NCI-H774 (cell line): Measurements from ENCODE around the gene TMEM203.

ENCODE experiments used
- DNase-seq: peaks from one replicate; lab custom pipeline; 2025; lab: John Stamatoyannopoulos, UW

TMEM203 gene

DNA sequence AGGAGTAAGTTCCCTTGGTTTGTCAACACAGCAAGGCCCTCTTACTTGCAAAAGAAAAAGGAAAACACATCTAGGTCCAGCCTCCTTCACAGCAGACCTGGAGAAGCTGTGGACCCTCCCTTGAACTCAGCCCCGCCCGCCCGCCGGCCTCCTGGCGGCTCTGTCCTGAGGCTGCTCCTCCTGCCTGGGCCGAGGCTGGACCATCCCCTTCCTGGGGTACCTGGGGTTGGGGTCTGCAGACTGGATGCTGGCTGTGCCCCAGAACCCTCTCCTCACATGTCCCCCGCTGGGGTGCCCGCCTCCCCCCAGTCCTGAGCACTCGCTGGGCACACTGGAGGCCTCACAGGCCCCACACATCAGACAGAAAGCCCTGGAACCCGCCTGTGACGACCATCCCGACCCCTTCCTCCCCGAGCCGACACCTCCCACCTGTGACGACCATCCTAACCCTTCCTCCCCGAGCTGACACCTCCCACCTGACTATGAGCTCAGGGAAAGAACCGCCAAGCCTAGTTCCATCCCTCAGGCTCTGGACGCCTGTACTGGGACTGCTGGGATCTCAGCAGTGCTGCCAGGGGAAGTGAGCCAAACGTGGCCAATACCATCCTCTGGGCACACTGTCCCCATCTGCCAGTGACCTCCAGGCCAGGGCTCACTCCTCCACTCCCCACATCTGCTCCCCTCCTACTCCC is 26.4 kb downstream of the TMEM203 start:
- DNase-seq, result no peak

DNA sequence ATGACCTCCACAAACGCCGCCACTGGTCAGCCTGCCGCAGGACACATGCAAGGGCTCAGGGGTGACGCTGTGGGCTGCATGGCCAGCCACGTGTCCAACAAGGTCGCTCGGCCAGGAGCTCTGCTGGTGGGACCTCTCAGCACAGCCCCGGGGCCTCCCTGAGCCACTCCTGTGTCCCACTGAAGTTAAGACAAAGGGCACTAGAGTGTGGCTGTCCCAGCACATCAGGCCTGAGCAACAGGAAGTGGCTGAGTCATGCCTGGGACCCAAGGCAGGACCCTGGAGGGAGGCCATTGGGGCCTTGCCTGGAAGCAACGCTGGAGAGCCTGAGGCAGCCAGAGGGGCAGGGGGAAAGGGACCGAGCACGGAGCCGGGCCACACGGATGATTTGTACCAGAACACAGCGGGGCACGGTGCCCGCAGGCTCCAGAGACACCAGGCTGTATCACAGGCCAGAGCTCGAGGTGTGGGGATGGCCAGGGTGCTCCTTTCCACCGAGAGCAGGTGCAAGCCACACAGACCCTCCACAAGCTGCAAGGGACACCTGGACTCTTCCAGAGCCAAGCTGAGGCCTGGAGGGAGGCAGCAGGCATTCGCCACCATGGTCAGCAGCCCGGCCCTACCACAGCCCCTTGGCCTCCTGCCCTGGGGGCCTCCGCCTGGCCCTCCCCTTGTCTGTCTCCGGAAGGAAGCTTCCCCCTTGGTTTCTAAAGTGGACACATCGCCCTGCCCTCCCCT is 27.1 kb downstream of the TMEM203 start:
- DNase-seq, result no peak

DNA sequence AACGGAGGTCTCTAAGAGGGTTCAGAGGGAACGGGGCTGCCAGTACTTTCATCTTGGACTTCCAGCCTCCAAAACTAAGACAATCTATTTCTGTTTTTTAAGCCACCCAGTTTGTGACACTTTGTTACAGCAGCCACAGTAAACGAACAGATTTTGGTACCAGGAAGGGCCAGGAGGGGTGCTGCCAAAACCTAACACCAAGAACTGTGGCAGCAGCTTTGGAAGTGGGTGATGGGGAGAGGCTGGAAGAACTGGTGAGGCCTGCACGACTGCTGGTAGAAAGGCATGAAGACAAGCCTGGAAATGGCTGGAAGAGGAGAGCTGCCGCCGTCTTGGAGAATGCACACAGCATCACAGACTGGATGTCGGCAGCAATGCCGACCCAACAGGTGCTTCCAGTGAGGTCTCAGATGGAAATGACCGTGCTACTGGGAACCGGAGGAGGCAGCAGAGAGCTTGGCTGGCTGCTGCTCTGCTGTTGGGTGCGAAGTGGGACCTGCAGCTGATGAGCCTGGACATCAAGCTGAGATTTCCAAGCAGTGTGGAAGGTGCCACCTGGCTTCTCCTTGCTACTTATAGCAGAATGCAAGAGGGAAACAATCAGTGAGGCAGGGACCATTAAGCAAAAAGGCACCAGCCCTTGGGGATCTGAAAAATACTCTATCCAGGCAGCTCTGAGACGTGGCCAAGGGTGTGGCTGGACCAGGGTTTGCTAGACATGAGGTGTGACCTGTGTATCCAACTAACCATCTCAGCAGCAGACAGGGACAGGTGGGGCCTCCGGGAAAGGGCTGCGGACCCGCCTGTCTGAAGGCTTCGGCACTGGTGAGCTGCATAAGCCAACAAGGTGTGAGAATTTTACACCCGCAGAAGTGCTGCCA is 28.9 kb downstream of the TMEM203 start:
- DNase-seq, result no peak

DNA sequence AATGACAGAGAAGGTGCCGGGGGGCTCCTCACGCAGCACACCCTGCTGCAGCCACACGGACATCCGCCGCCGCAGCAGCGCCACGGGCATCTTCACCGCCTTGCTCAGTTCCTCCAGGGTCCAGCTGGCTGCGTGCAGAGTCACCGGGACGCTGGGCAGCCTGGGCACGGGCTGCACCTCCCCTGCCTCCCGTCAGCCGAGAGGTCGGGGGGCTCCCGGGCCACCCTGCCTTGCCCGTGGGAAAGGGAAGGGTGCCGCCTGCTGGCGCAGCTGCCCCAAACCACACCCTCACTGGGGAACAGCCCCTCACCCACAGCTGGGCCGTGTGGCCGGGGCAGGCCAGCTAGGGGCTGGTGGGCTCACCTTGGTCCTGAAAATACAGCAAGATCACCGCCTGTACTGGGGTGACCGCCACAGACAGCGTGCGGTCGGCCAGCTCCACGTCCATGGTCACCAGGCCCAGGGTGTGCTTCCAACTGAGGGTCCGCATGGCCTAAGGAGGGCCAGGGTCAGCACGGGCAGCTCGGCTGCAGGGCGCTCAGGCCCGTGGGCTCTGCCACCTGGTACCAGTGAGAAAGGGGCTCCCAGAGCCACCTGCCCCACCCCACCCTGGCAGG is 30.0 kb downstream of the TMEM203 start:
- DNase-seq, result no peak

DNA sequence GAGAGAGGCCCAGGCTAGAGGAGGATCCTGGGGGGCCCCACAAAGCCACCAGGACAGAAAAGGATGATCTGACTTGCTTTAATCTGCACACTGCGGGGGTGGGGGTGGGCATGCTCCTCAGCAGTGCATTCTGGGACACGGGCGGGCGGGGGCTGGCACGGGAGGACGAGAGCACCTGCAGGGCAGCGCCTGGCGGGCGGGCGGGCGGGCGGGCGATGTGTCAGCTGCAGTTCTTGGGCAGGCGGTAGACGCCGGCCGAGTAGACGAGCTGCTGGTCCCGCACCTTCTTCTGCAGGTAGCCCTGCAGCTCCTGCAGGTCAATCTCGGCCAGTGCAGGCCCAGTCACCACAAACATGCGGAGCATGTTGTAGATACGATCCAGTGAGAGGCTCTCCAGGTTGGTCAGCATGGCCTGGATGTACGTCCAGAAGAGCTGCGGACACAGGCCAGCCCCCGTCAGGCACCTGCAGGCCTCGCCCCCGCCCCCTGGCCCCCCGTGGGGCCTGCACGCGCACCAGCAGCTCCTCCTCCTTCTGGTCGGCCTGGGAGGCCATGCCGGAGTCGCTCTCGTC is 30.6 kb downstream of the TMEM203 start:
- no peak for DNase-seq

DNA sequence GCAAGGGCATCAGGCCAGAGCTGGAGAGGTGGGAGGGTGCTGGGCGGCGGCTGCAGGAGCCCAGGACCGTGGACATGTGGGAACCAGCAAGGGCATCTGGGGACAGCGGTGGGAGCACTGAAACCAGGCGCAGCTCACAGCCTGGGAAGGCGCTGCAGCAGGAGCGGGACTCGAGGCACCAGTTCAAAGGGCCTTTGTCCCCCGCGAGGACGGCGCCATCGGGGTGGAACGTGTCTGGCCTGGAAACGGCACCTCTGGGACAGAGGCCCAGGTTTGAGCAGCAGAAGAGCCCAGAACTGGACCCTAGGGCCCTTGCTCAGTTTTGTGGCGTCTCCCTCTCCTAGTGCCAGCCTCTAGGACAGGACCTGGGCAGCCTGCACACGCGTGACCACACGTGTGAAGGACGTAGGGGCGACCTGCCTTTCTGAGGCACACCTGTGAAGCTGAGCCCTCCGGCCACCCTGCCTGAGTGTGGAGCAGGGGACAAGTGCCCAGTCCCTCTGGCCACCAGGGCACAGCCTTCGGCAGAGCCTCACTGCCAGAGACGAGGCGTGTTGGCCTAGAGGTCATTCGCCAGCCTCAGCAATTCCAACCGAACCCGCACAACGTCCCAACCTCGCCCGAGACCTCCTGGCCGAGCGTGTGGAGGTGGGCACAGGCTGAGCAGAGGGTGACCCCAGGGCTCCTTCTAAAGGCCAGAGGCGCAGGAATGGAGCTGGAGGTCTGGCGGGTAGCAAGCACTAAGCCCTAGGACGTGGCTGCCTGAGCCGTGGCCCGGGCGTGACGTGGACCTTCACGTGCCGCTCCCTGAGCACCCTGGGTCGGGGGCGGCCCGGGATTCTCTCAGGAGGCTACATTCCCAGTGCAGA is 31.4 kb downstream of the TMEM203 start:
- DNase-seq, result no peak

DNA sequence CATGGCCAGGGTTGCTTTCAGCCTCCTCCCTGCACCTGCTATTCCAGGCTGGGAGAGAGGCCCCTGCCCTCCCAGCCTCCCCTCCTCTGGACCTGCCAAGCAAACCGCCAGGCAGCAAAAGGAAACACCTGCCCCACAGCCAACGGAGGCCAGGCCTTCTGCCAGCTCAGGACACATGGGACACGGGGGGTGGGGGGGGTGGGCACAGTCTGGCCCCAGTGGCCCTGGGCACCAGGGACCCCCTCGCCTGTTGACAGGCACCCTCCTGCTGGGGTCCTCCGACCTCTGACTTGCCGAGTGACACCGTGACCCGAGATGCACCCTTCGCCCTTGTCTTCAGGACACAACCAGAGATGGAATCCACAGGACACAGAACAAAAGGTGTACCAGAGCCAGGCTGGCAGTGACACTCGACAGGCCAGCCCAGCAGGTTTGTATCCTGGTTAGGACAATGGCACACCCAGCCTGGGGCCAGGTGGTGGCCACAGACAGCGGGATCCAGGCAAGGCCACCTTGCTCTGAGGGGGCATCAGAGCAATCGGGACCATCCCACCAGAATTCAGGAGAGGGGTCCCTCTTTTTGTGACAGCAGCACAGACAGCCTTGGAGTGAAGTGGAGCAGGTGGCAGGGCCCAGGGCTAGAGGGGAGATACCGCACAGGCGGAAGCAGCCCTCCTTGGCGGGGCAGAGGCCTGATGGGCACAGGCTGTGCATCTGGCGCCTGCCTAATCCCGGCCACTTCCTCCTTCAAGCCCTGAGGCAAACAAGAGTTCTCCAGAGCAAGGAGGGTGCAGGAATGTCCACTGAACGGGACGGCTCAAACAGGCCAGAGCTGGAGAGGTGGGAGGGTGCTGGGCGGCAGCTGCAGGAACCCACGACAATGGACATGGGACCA is 32.3 kb downstream of the TMEM203 start:
- peak; percentile 35 for DNase-seq

DNA sequence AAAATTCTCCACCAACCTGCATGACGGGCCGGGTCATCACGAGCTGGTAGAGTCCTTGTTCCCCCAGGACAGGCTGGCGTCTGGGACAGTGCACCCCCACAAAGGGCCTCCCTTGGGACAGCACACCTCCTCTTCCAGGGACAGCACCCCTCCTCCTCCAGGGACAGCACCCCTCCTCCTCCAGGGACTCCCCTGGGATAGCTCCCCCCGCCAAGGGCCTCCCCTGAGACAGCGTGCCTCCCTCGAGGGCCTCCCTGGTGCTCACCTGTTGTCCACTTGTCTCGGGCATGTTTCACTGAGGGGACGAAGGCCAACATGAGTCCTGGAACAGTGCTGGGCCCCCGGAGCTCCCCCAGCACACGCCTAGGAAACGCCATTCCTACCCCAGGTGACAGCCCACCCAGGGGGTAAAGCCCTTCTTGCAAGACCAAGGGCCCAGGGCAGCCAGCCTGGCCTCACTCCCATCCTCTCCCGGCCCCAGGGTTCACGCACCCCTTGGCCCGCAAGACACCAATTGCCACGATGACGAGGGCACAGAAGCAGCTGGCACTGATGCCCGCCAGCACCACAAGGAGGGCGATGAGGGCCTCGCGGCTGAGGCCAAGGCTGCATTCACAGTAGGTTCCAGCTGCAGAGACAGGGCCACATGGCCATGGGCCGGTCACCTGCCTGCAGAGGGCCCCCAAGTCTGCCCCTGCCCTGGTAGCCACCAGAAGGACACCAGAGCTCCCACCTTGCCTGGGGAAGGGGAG is 34.1 kb downstream of the TMEM203 start:
- no peak for DNase-seq

DNA sequence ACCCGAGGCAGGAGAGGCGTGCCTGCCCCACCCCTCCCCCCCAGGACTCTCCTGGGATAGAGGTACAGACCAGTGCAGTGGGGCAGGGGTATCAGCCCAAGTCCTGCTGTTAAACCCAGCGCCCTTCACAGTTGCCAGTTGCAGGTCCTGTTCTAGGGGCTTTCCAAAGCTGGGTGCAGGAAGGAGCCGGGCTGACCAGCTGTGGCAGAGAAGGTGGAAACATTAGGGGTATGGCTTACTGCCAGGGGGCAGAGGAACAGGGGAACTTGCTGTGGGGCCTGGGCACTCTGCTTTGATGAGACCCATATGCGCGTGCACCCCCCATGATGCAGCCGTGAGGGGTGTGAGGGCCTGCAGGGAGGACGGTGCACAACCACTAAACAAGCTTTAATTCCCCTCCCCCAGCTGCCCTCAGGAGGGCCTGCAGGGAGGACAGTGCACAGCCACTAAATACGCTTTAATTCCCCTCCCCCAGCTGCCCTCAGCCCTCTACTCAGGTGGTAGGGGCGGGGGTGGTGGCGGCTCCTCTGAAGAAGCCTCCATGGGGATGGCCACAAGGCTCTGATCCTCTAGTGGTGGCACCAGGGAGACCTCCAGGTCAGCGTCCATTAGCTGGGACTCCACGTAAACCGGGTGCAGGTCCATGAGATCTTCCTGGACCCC is 34.8 kb downstream of the TMEM203 start:
- no peak for DNase-seq

DNA sequence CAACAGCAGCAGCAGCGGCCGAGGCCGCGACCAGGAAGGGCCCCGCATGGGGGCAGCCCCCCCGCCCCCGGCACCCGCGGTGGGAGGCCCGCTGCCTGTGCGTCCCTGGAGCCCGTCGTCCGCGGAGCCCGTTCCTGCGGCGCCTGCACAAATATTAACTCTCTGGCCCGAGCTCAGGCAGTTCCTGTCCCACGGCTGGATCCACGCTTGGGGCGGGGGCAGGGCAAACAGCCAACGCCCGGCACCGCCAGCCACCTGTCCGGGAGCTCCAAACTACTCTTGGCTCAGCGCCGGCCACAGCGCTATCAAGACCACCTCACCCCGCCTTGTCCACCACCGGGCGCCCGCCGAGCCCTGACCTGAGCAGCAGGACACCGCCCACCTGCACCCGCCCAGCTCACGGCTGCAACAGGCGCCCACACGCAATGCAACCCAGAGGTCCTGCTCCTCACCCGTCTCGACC is 35.5 kb downstream of the TMEM203 start, which contains the start of gene LRRC26:
LRRC26 (minus strand) TSS at position 156 of the 463 bp plus-strand sequence; CDS start at position 48, 108 bp downstream.
- no peak for DNase-seq

DNA sequence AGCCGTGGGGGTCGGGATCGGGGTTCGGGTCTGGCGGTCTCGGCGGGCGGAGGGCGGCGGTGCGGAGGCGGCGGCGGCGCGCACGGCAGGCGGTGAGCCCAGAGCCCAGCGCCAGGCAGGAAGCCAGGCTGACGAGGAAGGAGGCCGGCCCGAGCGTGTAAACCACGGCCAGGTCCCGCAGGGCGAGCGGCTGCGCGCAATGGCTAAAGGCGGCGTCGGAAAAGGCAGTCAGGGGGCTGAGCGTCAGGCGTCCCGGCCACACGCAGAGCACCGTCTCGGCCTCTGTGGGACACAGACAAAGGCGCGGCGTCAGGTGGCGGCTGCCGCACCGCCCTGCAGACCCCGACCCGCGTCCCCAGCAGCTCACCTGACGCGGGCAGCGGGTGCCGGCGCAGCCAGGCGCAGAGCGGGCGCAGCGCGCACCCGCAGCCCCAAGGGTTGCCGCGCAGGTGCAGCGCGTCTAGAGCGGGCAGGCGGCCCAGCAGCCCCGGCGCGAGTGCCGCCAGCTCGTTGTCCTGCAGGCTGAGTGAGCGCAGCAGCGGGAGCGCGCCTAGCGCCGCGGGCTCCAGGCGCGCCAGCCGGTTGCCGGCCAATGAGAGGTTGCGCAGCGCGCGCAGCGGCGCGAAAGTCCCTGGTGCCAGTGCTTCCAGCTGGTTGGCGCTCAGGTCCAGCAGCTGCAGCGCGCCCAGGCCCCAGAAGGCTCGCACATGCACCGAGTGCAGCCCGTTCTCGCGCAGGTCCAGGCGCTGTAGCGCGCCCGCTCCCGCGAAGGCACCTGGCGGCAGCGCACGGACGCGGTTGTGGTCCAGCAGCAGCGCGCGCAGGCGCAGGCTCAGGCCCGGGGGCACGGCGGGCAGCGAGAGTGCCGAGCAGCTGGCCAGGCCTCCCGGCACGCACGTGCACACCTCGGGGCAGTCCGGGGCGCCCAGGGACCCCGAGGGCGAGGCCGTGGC is 36.3 kb downstream of the TMEM203 start:
- peak; percentile 91 for DNase-seq

DNA sequence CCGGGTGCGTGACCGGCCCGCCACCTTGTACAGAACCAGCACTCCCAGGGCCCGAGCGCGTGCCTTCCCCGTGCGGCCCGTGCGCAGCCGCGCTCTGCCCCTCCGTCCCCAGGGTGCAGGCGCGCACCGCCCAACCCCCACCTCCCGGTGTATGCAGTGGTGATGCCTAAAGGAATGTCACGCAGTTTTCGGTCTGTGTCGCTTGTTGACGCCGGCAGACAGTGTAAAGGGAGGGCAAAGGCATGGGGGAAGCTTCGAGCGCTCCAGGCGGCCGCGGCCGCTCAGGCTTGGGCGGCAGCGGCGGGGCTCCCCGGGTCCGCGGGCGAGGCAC is 36.9 kb downstream of the TMEM203 start:
- DNase-seq, result no peak

DNA sequence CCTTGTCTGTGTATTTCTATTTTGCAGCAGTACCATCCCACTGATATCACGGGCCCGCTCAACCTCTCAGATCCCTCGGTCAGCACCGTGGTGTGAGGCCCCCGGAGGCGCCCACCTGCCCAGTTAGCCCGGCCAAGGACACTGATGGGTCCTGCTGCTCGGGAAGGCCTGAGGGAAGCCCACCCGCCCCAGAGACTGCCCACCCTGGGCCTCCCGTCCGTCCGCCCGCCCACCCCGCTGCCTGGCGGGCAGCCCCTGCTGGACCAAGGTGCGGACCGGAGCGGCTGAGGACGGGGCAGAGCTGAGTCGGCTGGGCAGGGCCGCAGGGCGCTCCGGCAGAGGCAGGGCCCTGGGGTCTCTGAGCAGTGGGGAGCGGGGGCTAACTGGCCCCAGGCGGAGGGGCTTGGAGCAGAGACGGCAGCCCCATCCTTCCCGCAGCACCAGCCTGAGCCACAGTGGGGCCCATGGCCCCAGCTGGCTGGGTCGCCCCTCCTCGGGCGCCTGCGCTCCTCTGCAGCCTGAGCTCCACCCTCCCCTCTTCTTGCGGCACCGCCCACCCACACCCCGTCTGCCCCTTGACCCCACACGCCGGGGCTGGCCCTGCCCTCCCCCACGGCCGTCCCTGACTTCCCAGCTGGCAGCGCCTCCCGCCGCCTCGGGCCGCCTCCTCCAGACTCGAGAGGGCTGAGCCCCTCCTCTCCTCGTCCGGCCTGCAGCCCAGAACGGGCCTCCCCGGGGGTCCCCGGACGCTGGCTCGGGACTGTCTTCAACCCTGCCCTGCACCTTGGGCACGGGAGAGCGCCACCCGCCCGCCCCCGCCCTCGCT is 37.5 kb downstream of the TMEM203 start:
- peak; percentile 58 for DNase-seq

DNA sequence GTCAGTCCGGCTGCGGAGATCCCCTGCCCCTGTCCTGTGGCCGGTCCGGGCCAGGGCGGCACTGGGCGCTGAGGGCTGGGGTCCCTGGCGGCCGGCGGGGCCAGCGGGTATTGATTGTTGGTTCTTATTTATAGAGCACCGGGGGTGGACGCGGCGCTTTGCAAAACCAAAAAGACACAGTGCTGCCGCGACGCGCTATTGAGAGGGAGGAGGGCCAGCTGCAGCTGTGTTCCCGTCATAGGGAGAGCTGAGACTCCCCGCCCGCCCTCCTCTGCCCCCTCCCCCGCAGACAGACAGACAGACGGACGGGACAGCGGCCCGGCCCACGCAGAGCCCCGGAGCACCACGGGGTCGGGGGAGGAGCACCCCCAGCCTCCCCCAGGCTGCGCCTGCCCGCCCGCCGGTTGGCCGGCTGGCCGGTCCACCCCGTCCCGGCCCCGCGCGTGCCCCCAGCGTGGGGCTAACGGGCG is 38.1 kb downstream of the TMEM203 start:
- DNase-seq, result no peak

DNA sequence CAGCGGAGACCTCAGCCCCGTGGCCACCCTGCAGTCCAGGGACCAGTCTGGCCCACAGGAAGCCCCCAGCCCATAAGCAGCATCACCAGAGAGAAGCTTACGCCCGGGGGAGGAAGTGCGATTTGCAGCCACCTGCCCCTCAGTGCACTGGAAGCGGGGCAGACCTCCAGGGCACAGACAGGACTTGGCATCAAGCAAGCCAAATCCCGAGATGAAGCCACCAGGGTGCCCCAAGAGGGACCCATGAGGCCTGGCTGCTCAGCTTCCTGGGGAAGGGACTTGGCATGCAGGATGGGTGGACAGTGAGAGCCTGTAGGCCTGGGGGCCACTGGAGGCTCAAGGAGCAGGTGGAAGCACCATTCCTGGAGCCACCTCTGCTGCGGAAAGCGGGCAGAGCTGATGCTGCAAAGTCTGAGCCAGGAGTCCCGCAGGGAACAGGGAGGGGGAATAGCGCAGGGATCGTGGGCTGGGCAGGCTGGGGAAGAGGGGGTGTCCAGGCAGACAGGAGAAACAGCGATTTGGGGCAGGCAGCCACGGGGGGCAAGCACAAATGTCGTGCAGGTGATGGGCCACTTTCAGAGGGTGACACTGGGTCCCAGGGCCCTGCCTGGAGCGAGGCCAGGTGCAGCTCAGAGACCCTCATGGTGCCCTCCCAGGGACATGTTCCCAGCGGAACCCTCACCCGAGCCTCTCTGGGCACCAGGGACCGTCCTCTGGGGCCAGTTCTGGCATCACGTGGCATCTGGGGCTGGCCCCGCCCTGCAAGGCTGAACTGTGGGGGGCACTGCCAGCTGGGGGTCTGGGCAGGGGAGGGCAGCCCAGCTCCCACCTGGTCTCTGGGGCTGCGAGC is 38.8 kb downstream of the TMEM203 start:
- DNase-seq, result no peak
